Measurements from ENCODE around the gene COASY. TPM values are rescaled to one million over a fixed set of nuclear protein-coding genes. Genes with fewer than 3 reads are reported as not detected.

Gene COASY
- total RNA-seq, 1 experiment from 2014 or later = 23.6 TPM

DNA sequence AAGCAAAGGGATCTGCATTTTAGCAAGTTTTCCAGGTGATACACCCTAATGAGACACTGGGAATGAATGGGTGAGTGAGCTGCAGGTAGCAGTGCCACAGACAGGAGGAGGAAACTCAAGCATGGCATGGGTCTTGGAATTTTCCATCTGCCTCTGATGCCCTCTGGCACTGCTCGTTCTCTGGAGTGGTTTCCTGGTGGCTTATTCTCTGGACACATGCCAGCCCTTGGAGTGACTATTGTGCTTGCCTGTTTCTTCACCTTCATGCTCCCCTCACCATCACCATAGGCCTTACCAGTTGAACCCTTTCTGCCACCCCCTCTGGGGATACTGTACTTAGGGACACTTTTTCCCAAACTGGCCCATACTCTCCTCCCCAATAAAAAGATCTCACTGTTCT is 1.6 kb downstream of the COASY start:
- in situ Hi-C loops (cut with HindIII; ENCODE audit: low pct_unique_long_range_greater_than_20kb, low sequenced_read_pairs) = no loop called here
- no peak for DNase-seq (ENCODE audit: low read depth, low spot score)

DNA sequence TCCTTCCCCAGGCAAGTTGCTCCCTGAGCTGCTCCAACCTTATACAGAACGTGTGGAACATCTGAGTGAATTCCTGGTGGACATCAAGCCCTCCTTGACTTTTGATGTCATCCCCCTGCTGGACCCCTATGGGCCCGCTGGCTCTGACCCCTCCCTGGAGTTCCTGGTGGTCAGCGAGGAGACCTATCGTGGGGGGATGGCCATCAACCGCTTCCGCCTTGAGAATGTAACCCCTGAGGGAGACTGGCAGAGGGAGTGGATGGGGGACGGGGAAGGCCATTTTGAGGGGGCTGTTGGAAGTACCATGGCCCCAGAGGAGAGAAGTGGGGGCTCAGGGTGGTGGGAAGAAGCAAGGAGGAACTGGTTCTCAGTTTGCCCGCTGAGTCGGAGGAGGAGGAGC is 2.0 kb downstream of the COASY start:
- in situ Hi-C loops (cut with HindIII; ENCODE audit: low pct_unique_long_range_greater_than_20kb, low sequenced_read_pairs) = no loop called here
- no peak for DNase-seq (ENCODE audit: low read depth, low spot score)

DNA sequence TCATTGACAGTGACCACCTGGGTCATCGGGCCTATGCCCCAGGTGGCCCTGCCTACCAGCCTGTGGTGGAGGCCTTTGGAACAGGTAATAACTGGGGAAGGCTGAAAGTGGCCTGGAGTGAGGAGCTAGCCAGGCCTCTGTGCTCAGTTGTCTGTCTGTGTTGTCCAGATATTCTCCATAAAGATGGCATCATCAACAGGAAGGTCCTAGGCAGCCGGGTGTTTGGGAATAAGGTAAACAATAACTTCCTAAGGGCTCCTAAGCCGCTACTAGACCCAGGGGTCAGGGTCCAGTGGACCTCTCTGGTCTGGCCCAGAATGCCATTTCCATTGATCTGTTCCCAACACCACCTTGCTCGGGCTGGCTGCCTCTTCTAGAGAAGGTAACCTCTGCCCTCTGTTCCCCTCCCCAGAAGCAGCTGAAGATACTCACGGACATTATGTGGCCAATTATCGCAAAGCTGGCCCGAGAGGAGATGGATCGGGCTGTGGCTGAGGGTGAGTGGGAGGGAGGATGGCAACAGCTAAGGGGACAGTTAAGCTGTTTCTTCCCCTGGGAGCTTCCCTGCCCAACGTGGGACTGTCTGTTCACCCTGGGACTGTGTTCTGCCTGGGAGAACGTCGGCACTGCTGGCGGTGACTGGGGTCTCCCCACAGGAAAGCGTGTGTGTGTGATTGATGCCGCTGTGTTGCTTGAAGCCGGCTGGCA is 3.0 kb downstream of the COASY start:
- in situ Hi-C loops (cut with HindIII; ENCODE audit: low pct_unique_long_range_greater_than_20kb, low sequenced_read_pairs) = no loop called here

DNA sequence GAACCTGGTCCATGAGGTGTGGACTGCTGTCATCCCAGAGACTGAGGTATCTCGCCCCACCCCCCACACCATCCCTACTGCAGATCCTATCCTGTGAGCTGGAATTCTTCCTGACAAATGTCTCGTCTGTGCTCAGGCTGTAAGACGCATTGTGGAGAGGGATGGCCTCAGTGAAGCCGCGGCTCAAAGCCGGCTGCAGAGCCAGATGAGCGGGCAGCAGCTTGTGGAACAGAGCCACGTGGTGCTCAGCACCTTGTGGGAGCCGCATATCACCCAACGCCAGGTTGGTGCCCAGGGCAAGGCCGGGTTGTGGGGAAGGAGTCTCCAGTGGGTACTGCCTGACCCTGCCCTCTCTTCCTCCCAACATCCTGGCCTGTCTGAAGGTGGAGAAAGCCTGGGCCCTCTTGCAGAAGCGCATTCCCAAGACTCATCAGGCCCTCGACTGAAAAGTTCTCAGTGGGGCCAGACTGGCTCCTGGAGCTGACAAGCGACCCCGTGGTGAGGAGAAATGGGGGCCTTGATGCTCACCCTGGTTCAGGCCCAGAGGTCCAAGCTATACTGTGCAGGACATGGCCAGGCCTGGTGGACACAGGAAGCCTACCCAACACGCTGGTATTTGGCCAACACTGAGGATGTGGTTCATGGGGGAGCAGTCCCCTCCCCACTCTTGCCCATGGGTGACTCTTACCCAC is 3.7 kb downstream of the COASY start:
- DNase-seq (ENCODE audit: low read depth, low spot score) = no peak
- in situ Hi-C loops (cut with HindIII; ENCODE audit: low pct_unique_long_range_greater_than_20kb, low sequenced_read_pairs) = no loop called here

More for the DNA sequence above, 3.0 kb downstream of the COASY start:
- DNase-seq (ENCODE audit: low read depth, low spot score) = no peak

DNA sequence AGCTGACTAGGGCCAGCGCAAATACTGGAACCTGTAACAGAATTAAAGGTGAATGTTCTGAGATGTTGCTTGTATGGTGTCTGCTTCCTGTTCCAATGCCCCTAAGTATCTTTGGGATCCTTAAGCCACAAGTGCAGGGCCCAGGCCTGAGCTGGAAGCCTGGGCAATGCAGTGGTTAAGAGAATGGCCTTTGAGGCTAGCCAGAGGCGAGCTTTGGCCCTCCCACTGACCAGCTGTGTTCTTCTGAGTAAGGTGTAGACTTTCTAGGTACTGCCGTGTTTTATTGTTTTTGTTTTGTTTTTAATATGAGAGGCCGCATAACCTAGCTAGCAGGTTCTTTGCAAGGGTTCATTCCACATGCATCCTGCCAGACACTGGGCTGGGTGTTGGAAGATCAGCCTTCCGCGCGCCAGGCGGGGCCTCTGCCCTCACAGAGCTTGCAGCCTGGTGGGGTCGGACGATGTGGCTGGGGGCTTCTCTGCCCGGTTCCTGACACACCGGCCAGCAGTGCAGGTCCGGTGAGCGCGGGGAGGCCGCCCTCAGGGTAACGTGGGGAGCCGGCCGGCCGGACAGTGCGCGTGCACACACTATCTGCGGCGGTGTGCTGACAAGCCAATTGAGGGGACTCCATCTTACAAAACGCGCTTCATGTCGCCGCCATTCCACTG is 4.4 kb downstream of the COASY start:
- in situ Hi-C loops (cut with HindIII; ENCODE audit: low pct_unique_long_range_greater_than_20kb, low sequenced_read_pairs) = no loop called here
- no peak for DNase-seq (ENCODE audit: low read depth, low spot score)

DNA sequence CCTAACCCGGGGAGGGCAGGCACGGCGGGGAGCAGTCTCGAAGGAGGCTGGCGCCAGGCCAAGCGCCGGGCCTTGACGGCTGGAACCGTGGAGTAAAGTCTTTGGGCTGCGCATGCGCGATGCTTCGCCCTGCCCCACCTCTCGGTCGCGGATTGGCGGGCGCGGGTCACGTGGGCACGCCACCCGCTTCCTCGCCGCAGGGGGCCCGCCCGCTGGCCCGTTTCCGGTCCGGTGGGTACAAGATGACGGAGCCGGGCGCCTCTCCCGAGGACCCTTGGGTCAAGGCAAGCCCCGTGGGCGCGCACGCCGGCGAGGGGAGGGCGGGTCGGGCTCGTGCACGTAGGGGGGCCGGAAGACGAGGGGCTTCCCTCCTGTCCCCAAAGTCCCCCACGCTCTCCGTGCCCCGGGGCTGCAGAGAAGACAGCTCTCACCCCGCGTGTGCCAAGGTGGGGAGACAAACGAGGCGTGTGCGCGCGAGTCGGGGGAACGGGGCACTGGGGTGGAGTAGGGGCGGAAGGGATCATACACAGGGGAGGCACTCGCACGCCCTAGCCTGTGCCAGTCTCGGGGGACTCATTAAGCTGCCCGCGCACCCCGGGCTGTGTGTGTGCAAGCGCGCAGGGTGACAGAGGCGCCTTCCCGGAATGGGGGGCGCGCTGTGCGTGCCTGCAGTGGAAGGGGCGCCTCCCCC is 5.1 kb downstream of the COASY start, which contains the start of gene MLX:
TSS of gene MLX (plus strand) at position 218 of the 691 bp plus-strand sequence. CDS start at position 243, 25 bp downstream.
- peak; percentile 91 for DNase-seq (ENCODE audit: low read depth, low spot score)
- in situ Hi-C loops (cut with HindIII; ENCODE audit: low pct_unique_long_range_greater_than_20kb, low sequenced_read_pairs) = no loop called here

DNA sequence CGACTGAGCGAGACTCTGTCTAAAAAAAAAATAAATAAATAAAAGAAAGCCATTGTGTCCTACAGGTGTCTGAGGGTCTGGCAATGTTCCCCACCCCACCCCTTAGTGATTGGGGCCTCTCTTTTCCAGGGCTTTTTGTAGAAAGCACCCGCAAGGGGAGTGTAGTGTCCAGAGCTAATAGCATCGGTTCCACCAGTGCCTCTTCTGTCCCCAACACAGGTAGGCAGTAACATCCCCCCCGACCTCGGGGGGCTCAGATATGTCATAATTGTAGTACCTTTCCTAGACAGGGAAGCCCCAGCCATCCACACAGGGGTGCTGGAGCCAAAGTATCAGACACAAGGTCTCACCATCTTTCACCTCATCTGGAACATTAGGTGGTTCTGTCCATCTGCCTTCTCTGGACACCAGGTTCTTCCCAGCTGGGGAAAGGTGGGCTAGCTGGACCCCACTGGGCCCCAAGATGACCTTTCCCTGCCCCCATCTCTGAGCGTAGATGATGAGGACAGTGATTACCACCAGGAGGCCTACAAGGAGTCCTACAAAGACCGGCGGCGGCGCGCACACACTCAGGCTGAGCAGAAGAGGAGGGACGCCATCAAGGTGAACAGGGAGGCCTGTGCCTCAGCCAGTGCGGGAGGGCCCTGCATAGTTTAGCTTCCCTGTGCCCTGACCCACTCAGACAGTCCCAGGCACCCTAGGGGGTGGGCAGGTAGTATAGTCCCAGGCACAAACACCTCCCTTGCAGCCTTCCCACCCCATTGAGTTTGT is 6.6 kb downstream of the COASY start:
- no peak for DNase-seq (ENCODE audit: low read depth, low spot score)
- in situ Hi-C loops (cut with HindIII; ENCODE audit: low pct_unique_long_range_greater_than_20kb, low sequenced_read_pairs) = no loop called here

DNA sequence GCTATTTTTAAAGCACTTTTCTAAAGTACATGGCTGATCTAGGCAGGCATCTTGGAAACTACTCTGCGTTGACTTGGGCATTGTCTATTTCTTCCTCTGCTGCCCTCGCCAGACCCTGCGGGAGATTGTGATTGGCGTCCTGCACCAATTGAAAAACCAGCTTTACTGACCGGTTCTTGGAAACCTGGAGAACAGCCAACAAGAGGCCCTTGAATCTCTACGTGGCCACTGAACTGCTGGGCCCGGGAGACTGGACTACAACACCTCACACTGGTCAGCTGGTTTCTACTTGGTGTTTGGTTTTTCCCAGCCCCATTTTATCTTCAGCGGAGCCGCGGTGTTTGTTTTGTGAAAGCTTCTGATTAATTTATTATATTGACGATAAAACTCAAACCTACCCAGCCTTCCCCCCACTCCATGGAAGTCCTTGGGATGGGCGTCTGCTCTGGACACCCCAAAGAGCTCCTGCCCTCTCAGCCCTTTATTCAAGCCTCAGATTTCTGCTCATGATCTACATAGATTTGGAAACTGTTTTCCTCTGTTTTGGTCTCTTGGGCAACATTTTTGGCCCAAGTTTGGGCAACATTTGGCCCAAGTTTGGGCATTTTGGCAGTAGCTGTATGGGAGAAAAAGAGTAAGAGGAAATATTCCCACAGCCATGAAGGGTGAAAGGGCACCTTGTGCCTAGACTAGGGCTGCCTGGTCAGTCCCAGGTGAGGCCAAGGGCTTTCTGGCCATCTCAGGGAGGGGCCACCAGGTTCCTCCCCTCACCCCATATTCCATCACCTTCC is 9.7 kb downstream of the COASY start:
- no peak for DNase-seq (ENCODE audit: low read depth, low spot score)
- in situ Hi-C loops (cut with HindIII; ENCODE audit: low pct_unique_long_range_greater_than_20kb, low sequenced_read_pairs) = no loop called here

DNA sequence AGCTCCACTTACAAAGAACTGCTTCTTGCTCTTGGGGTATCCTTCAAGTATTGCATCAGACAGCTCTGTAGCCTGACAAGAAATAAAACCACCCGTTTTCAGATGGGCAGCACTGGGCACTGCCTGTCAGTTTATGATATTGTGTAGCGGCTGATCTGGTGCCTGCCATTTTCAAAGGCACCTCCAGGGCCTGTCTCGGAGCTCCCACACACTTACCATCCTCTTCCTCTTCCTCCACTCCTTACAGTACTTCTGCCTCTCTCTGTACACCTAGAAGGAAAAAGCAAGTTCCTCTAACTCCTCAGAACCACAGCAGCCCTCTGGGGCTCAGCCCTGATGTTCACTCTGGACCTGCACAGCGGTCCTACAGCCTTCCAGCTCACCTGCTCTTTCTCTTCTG is 11.1 kb downstream of the COASY start:
- in situ Hi-C loops (cut with HindIII; ENCODE audit: low pct_unique_long_range_greater_than_20kb, low sequenced_read_pairs) = no loop called here
- DNase-seq (ENCODE audit: low read depth, low spot score) = no peak

DNA sequence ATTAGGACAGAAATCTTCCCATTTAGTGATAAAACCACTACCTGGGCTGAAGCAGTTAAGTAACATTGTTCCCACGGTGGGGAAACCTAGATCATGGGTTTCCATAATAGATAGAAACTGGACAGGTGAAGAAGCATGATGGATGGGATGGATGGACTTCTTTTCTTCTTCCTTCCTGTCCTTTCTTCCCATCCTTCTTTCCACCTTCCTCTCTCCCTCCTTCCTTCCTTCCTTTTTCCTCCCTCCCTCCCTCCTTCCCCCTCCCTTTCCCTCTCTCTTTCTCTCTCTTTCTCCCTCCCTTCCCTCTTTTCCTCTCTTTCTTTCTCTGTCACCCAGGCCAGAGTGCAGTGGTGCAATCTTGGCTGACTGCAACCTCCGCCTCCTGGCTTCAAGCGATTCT is 12.5 kb downstream of the COASY start:
- in situ Hi-C loops (cut with HindIII; ENCODE audit: low pct_unique_long_range_greater_than_20kb, low sequenced_read_pairs) = no loop called here

DNA sequence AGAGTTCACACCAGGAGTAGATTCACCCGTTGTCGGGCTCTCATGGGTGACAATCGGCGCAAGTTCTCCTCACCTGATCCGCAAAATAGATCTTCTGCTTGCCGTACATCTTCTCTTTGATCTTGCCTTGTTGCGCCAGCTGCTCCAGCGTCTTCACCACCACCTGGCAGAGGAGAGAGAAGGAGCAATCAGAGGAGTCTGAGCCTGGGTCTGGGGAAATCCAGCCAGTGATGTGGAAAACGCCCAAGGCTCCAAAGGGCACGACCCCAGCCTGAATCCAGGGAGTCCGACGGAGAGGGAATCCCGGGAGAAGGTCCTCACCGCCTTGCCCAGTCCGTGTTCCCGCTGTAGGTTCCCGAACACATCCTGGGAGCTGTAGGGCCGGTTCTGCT is 15.2 kb downstream of the COASY start:
- DNase-seq (ENCODE audit: low read depth, low spot score) = no peak
- in situ Hi-C loops (cut with HindIII; ENCODE audit: low pct_unique_long_range_greater_than_20kb, low sequenced_read_pairs) = no loop called here

More for the DNA sequence above, 12.5 kb downstream of the COASY start:
- DNase-seq (ENCODE audit: low read depth, low spot score) = no peak

DNA sequence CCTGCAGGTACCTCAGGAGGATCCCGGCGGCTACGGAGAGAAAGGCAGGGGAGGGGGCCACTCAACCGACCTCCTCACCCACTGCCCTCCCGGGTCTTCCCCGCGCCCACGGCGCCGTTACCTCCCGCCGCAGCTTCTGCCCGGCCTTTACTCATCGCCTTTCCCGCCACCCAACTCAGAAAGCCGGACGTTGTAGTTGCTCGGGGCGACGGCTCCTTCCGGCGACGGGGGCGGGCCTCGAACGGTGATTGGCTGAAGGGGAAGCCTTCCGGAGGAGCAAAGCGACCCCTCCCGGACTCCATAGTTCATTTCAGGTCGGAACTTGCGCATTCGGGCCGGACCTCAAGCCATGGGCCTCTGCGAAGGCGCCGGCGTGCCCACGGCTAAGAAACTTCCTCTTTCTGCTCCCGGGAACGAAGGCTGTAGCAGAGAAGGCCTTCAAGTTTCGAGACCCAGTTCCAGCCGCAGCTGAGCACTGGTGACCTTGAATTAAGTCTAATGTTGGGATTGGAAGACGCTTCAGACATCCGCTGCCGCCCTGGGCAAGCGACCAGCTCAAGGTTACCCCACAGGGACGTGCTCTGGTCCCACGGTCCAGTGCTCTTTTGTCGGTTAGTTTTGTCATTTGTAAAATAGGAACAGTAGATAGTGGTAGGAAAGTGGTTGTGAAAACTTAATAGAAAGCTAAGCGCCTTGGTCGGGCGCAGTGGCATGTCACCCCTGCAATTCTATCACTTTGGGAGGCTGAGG is 15.8 kb downstream of the COASY start, which contains the start of gene PSMC3IP:
TSS of gene PSMC3IP (minus strand) at position 198 of the 750 bp plus-strand sequence. CDS start at position 155, 43 bp downstream.
- peak; percentile 94 for DNase-seq (ENCODE audit: low read depth, low spot score)
- in situ Hi-C loops (cut with HindIII; ENCODE audit: low pct_unique_long_range_greater_than_20kb, low sequenced_read_pairs) = no loop called here

DNA sequence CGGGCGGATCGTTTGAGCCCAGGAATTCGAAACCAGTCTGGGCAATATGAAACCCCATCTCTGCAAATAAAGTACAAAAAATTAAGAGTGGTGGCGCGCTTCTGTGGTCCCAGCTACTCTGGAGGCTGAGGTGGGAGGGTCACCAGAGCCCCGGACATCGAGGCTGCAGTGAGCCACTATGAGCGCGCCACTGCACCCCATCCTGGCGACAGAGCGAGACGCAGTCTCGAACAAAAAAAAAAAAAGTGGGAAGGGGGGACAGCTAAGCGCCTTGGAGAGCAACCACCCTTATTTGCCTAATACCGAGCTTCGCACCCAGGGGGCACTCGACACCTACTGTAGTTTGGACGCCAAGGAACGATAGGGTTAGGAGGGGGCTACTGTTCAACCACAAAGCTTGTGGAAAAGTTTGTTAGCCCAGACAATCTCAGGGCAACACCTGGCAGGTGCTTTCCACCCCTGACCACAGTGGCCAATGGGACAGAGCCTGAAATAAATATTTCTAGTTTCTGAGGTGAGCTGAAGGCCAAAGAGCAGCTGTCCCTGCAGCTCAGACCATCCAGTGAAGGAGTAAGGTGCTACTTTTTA is 16.4 kb downstream of the COASY start:
- peak; percentile 84 for DNase-seq (ENCODE audit: low read depth, low spot score)
- in situ Hi-C loops (cut with HindIII; ENCODE audit: low pct_unique_long_range_greater_than_20kb, low sequenced_read_pairs) = no loop called here

DNA sequence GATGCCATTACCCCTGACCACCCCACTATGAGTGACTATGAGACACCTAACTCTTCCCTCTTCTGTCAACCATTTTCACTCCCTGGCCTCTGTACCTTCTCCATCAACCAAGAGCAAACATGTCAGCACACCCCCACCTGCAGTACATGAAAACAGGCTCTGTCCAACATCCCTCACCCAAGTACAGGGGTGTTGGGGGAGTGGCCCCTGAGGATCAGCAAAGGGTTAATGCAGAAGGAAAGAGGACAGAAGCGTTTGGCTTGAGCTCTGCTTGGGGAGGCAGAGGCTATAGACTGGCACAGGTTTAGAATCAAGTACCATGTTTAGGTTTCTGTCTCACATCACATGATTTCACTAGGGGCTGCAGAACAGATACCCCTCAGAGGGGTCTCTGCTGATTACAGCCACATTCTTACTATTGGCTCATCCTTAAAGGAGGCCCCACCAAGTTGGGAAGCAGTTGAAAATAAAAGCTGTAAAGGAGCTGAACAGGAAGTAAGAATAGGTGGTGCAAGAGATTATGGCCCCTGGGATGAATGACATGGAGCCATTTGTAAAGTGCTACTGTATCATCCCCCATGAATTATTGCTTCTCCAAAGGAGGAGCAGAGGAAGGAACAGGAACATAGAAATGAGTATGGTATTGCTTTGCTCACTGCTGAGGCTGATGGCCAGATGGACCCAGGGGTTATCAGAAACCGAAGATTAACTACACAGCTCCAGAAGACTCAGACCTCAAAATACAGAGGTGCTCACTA is 18.0 kb downstream of the COASY start:
- in situ Hi-C loops (cut with HindIII; ENCODE audit: low pct_unique_long_range_greater_than_20kb, low sequenced_read_pairs) = no loop called here
- DNase-seq (ENCODE audit: low read depth, low spot score) = no peak

DNA sequence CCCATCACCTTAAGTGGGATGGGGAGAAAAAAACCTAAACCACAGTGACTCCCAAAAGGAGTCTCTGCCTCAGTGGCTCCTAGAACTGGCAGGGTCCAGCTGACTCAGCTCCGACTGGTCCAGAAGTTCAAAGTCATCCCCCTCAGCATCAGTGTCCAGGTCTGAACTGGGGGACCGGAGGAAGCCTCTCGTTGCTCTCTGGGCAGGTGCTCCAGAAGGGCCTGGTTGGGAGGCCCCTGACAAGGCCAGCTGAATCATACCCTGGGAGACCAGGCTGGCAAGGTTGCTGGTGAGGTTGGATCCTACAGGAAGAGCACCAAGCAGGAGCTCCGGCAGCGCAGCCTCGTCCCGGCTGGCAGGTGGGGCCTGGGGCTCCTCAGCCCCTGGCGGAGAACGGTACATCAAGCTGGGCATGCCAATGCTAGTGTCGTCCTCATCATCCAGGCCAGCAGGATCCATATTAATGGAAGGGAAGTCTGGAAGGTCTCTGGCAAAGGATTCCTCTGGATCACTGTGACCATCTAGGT is 19.9 kb downstream of the COASY start:
- in situ Hi-C loops (cut with HindIII; ENCODE audit: low pct_unique_long_range_greater_than_20kb, low sequenced_read_pairs) = no loop called here
- DNase-seq (ENCODE audit: low read depth, low spot score) = no peak
